H1 (cell line): ENCODE results near the gene PDK3. TPM values are rescaled to one million over a fixed set of nuclear protein-coding genes. Genes with fewer than 3 reads are reported as not detected.

Experiments
- CTCF ChIA-PET: fragments of 300-600 bp; sonication (Branson Sonifier 250); formaldehyde crosslinking; loops from one replicate; lab custom pipeline; 2021; ENCODE audit not compliant: partially characterized antibody; lab: Charles Lee
- POLR2A ChIA-PET: fragments of 300-600 bp; sonication (Branson Sonifier 250); formaldehyde crosslinking; loops from one replicate; lab custom pipeline; 2021; ENCODE audit warnings: inconsistent platforms; ENCODE audit not compliant: partially characterized antibody; lab: Charles Lee
- DNase-seq, 2 experiments: peaks; one replicate each; pipeline versions ENCODE4 v3.0.0 to v3.0.0-alpha.2; 2010 to 2022; ENCODE audit warnings: low spot score in 2 of 2, low read depth in 1 of 2, mixed read lengths in 1 of 2
- FAIRE-seq: peaks from 2 replicates; lab custom pipeline; 2011; peaks lifted over from hg19 to GRCh38; lab: Jason Lieb, UNC
- H2AFZ ChIP-seq: 2 replicates; pipeline ENCODE4 v1.8.1; 2012; ENCODE audit warnings: low read length, inconsistent platforms
- H2AK5ac ChIP-seq: 2 replicates; pipeline ENCODE4 v1.6.1; 2013; ENCODE audit warnings: low read depth, low read length
- H2BK120ac ChIP-seq: replicated peaks from 2 replicates; pipeline ENCODE3; 2013; ENCODE audit warnings: low read depth, low read length, inconsistent platforms
- H2BK12ac ChIP-seq: 2 replicates; pipeline ENCODE4 v1.6.1; 2013; ENCODE audit warnings: low read depth, low read length
- H2BK15ac ChIP-seq: 2 replicates; pipeline ENCODE4 v1.6.1; 2013; ENCODE audit warnings: low read length
- H2BK20ac ChIP-seq: 2 replicates; pipeline ENCODE4 v1.6.1; 2013; ENCODE audit warnings: low read length
- H2BK5ac ChIP-seq: 2 replicates; pipeline ENCODE4 v1.6.1; 2013; ENCODE audit warnings: low read depth, low read length
- H3K14ac ChIP-seq: 2 replicates; pipeline ENCODE4 v1.6.1; 2013; ENCODE audit warnings: inconsistent platforms; ENCODE audit not compliant: insufficient read length
- H3K18ac ChIP-seq: 2 replicates; pipeline ENCODE4 v1.6.1; 2013; ENCODE audit warnings: low read length; ENCODE audit errors: extremely low read depth
- H3K23ac ChIP-seq: 2 replicates; pipeline ENCODE4 v1.6.1; 2013; ENCODE audit warnings: inconsistent platforms; ENCODE audit not compliant: insufficient read length
- H3K23me2 ChIP-seq: 2 replicates; pipeline ENCODE4 v1.6.1; 2013; ENCODE audit warnings: low read depth, low read length
- H3K27ac ChIP-seq: 2 replicates; pipeline ENCODE4 v1.6.1; 2011; ENCODE audit warnings: low read depth, low read length, inconsistent platforms
- H3K27me3 ChIP-seq, 4 experiments: replicated peaks in 1 of 4; 1 replicate in 1 of 4; 2 replicates in 3 of 4; pipeline versions ENCODE4 v1.6.1 to v1.8.1; 2011 to 2013; ENCODE audit warnings: low read length in 3 of 4, mild to moderate bottlenecking in 3 of 4, inconsistent platforms in 2 of 4, mixed read lengths in 2 of 4, moderate library complexity in 1 of 4; ENCODE audit not compliant: control insufficient read depth in 3 of 4, insufficient read depth in 3 of 4; ENCODE audit errors: extremely low read depth in 1 of 4
- H3K36me3 ChIP-seq, 4 experiments: 2 replicates each; pipeline versions ENCODE4 v1.6.1 to v1.8.1; 2011 to 2013; ENCODE audit warnings: mild to moderate bottlenecking in 4 of 4, low read length in 3 of 4, moderate library complexity in 2 of 4, control low read depth in 1 of 4, inconsistent platforms in 1 of 4; ENCODE audit not compliant: insufficient read depth in 4 of 4, control insufficient read depth in 2 of 4
- H3K4ac ChIP-seq: replicated peaks from 2 replicates; pipeline ENCODE3; 2013; ENCODE audit warnings: low read length, low read depth, mixed read lengths, inconsistent platforms; ENCODE audit not compliant: insufficient read length
- H3K4me1 ChIP-seq, 4 experiments: replicated peaks in 1 of 4; 1 replicate in 1 of 4; 2 replicates in 3 of 4; pipeline versions ENCODE4 v1.6.1 to v1.8.1; 2011 to 2013; ENCODE audit warnings: low read length in 3 of 4, inconsistent platforms in 2 of 4, mixed read lengths in 1 of 4; ENCODE audit not compliant: insufficient read depth in 4 of 4, control insufficient read depth in 3 of 4
- H3K4me2 ChIP-seq, 2 experiments: 2 replicates each; pipeline versions ENCODE4 v1.6.1 to v1.8.1; 2011 to 2013; ENCODE audit warnings: low read depth in 2 of 2, low read length in 2 of 2, control low read depth in 1 of 2, inconsistent platforms in 1 of 2, mild to moderate bottlenecking in 1 of 2; ENCODE audit not compliant: insufficient read depth in 1 of 2
- H3K4me3 ChIP-seq, 4 experiments: fragments of 200-600, 300-600 bp in 1 of 4; sonication (generic), shearing (Covaris generic), sonication (Bioruptor Twin) in 1 of 4; 2 replicates each; pipeline versions ENCODE4 v1.5.1 to v1.8.1; 2011 to 2016; ENCODE audit warnings: low read length in 4 of 4, low read depth in 3 of 4, control low read depth in 2 of 4, inconsistent platforms in 2 of 4, mild to moderate bottlenecking in 2 of 4, mixed read lengths in 1 of 4, moderate library complexity in 1 of 4; ENCODE audit not compliant: insufficient read depth in 2 of 4; ENCODE audit errors: extremely low read depth in 1 of 4
- H3K56ac ChIP-seq: replicated peaks from 2 replicates; pipeline ENCODE3; 2013; ENCODE audit warnings: low read depth, mild to moderate bottlenecking, mixed read lengths, low read length, inconsistent platforms; ENCODE audit not compliant: insufficient read length
- H3K79me1 ChIP-seq: 2 replicates; pipeline ENCODE4 v1.6.1; 2013; ENCODE audit warnings: low read depth, low read length, control low read depth
- H3K79me2 ChIP-seq, 2 experiments: 2 replicates each; pipeline versions ENCODE4 v1.6.1 to v1.8.1; 2012 to 2013; ENCODE audit warnings: low read length in 2 of 2, mild to moderate bottlenecking in 2 of 2, inconsistent platforms in 1 of 2; ENCODE audit not compliant: insufficient read depth in 2 of 2, control insufficient read depth in 1 of 2
- H3K9ac ChIP-seq, 4 experiments: replicated peaks in 1 of 4; 1 replicate in 1 of 4; 2 replicates in 3 of 4; pipeline versions ENCODE4 v1.6.1 to v1.8.1; 2011 to 2013; ENCODE audit warnings: low read depth in 3 of 4, low read length in 3 of 4, control low read depth in 2 of 4, mild to moderate bottlenecking in 2 of 4, moderate library complexity in 2 of 4, inconsistent platforms in 1 of 4; ENCODE audit errors: extremely low read depth in 1 of 4
- H3K9me3 ChIP-seq, 2 experiments: 2 replicates each; pipeline versions ENCODE4 v1.6.1 to v1.8.1; 2012 to 2013; ENCODE audit warnings: mild to moderate bottlenecking in 2 of 2, moderate library complexity in 2 of 2, control low read depth in 1 of 2, inconsistent platforms in 1 of 2, low read depth in 1 of 2, low read length in 1 of 2, mixed read lengths in 1 of 2; ENCODE audit not compliant: insufficient read depth in 2 of 2
- H4K20me1 ChIP-seq, 2 experiments: replicated peaks in 1 of 2; 2 replicates each; pipeline versions ENCODE3 to v1.8.1; 2011 to 2013; ENCODE audit warnings: inconsistent platforms in 2 of 2, low read length in 2 of 2, mild to moderate bottlenecking in 1 of 2; ENCODE audit not compliant: insufficient read depth in 2 of 2, control insufficient read depth in 1 of 2
- H4K5ac ChIP-seq: 2 replicates; pipeline ENCODE4 v1.6.1; 2013; ENCODE audit warnings: low read length, low read depth, mixed read lengths, inconsistent platforms; ENCODE audit not compliant: insufficient read length
- H4K8ac ChIP-seq: 2 replicates; pipeline ENCODE4 v1.8.0; 2013; ENCODE audit warnings: mild to moderate bottlenecking, moderate library complexity, low read length, inconsistent platforms; ENCODE audit not compliant: insufficient read depth; ENCODE audit errors: extremely low read depth
- H4K91ac ChIP-seq: replicated peaks from 2 replicates; pipeline ENCODE3; 2013; ENCODE audit warnings: low read length, mixed read lengths, inconsistent platforms; ENCODE audit not compliant: insufficient read length
- BACH1 ChIP-seq: IDR thresholded peaks from 2 replicates; pipeline ENCODE4 v1.6.1; 2012; ENCODE audit warnings: low read length, improper control_type of control experiment
- BCL11A ChIP-seq, 2 experiments: IDR thresholded peaks; one replicate each; pipeline ENCODE4 v1.6.1; 2011; ENCODE audit warnings: low read depth in 2 of 2, low read length in 2 of 2, mild to moderate bottlenecking in 2 of 2
- KDM1A ChIP-seq: fragments of 200-600, 300-600 bp; sonication (generic); IDR thresholded peaks from 2 replicates; pipeline ENCODE4 v1.7.1; 2016; ENCODE audit warnings: mild to moderate bottlenecking, low read length, borderline replicate concordance
- SP2 ChIP-seq: IDR thresholded peaks from 2 replicates; pipeline ENCODE4 v1.6.1; 2012; ENCODE audit warnings: mild to moderate bottlenecking, low read length, inconsistent platforms
- SRF ChIP-seq: IDR thresholded peaks from 2 replicates; pipeline ENCODE4 v1.6.1; 2011; ENCODE audit warnings: mild to moderate bottlenecking, low read depth, low read length, moderate library complexity
- WGBS, 2 experiments: shearing (Covaris generic) in 1 of 2; methylation state at CpG; one replicate each; pipeline versions ENCODE4 v1.1.6 to v1.1.7; 2013 to 2015; ENCODE audit warnings: low lambda C conversion rate in 2 of 2, mixed read lengths in 2 of 2, inconsistent platforms in 1 of 2, low coverage in 1 of 2, missing lambda C conversion rate in 1 of 2; ENCODE audit not compliant: insufficient replicate concordance in 2 of 2, insufficient coverage in 1 of 2, insufficient read length in 1 of 2; ENCODE audit errors: extremely low coverage in 1 of 2, missing lambda C conversion rate in 1 of 2; 5-methylcytosine and 5-hydroxymethylcytosine counted together
- polyA plus RNA-seq, 7 experiments: library from polyadenylated mRNA; depleted of rRNA in 3 of 7; stranded (reverse) in 5 of 7; unstranded in 2 of 7; fragments of >200 nt in 5 of 7; fragments of 200-250 nt in 2 of 7; gene quantifications; 1 replicate in 5 of 7; 2 replicates in 1 of 7; 4 replicates in 1 of 7; pipeline versions ENCODE4 v1.2.1 to v1.2.3, GENCODE V29; 2011 to 2013; ENCODE audit warnings: missing spikeins in 2 of 7, mixed read lengths in 2 of 7
- total RNA-seq: library from RNA; stranded (reverse); fragmentation: NEBNext Ultra II Directional; extraction: Animal tissue kit (Norgen Biotek cat#: 25700); gene quantifications from 2 replicates; pipeline ENCODE4 v1.2.1, GENCODE V29; 2021

PDK3 gene
- total and polyA plus RNA-seq, 2 of the 8 experiments (the other 6 are each of a cell fraction or from before 2014, with no cell fraction given): 22.5 to 25.5 TPM

GRCh38 chrX:24425806-24426205, 39.3 kb upstream of the PDK3 start:
- no peak overlapping the region for H3K18ac ChIP-seq
- CTCF ChIA-PET: no interaction called here
- H3K79me1 ChIP-seq: no peaks in the 10 kb centered on the region
- no peak overlapping the region for H2AK5ac ChIP-seq
- H3K23me2 ChIP-seq: no peaks in the 10 kb centered on the region
- no peaks in the 10 kb centered on the region for H3K27me3 ChIP-seq
- H2BK20ac ChIP-seq: no peak overlapping the region
- H3K4ac ChIP-seq: no peak overlapping the region
- no peak overlapping the region for H3K23ac ChIP-seq
- H2AFZ ChIP-seq: no peak overlapping the region
- no peak overlapping the region for H3K14ac ChIP-seq
- no peaks in the 10 kb centered on the region for H3K9me3 ChIP-seq
- POLR2A ChIA-PET: no interaction called here
- no peak overlapping the region for H3K9ac ChIP-seq
- H4K20me1 ChIP-seq: no peaks in the 10 kb centered on the region
- DNase-seq (no peak), FAIRE-seq (no peak)
- no peak overlapping the region for H4K5ac ChIP-seq
- H2BK15ac ChIP-seq: no peak overlapping the region
- H3K27ac ChIP-seq: no peak overlapping the region
- no peak overlapping the region for H2BK12ac ChIP-seq
- H3K56ac ChIP-seq: no peak overlapping the region
- H2BK120ac ChIP-seq: no peak overlapping the region
- no peaks in the 10 kb centered on the region for H3K36me3 ChIP-seq
- H3K4me3 ChIP-seq: no peak overlapping the region
- TF ChIP-seq SP2 (no peak), SRF (no peak), BCL11A (IDR thresholded peaks at IDR 0.05; ENCODE audit: low read depth in 2 of 2, low read length in 2 of 2) (no peak), BACH1 (no peak), KDM1A (no peak)
- peaks cover 0 to 3% (median 0%) of the 10 kb centered on the region in 4 experiments; a peak in 1 of 7 replicates for H3K4me1 ChIP-seq
- 78 to 100% methylated on average over 1 to 2 of the region's 2 CpGs for WGBS, 2 experiments
- no peaks in the 10 kb centered on the region for H3K79me2 ChIP-seq
- no peak overlapping the region for H4K8ac ChIP-seq
- H3K4me2 ChIP-seq: no peak overlapping the region
- H4K91ac ChIP-seq: no peak overlapping the region
- H2BK5ac ChIP-seq: no peak overlapping the region
